Measurements from ENCODE around the gene ZNRF3. TPM values are rescaled to one million over a fixed set of nuclear protein-coding genes. Genes with fewer than 3 reads are reported as not detected.
"Not testable (repeated sequence)": the region's sequence is repeated elsewhere in the genome, so short reads cannot be mapped to it uniquely, and the experiment has no call there.

Gene ZNRF3
- total RNA-seq, 1 donor from 2014 or later = 6.4 TPM

- no peak for DNase-seq (ENCODE audit: extremely low read depth, low read depth, low spot score)
Observed at GRCh38 chr22:28883917-28884746, 760 bp downstream of the ZNRF3 start.

DNA sequence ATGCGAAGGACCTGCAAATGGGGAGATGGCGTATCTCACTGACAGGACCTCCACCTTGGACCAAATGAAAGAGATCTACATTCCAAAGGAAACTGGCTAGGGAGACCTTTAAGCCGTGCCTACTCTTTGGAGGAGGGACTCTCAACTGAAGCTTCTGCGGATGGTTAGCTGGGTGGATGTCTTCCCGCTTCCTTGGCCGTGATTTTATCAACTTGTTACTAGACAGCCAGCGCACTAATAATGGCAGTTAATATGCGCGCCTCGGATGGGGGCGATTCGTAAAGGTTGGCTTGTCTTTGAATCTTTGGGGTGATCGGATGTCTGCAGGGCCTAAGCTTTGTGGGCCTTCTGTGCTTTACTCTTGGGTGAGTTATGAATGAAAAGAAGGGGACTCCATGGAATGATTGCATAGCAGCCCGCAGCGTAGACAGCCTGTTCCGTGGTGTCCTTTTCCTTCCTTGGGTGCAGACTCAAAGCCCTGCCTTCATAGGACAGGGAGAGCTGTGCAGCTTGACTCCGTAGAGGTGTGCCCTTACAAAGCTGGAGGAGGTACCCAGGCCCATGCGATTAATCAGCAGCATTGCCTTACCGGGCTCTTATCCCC, 1.5 kb downstream of the ZNRF3 start:
- DNase-seq (ENCODE audit: extremely low read depth, low read depth, low spot score) = no peak

DNA sequence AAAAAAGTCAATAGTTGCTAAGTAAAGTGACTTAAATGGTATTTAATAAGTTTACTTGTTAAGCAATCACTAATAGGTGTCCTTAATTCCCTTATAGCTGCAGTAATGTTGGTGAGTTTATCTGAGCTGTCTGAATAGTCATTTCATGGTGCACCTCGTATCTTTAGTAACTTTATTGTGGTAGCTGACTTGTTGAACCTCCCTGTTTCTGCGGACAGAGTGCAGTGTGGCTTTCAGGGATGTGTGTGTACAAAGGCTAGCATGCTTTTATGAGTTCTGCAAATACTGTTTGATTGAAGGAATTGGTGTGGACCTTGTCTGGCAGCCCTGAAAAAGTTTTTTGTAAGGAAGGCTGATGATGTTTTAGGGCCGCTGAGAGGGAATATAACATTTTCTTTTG, 2.6 kb downstream of the ZNRF3 start:
- DNase-seq (ENCODE audit: extremely low read depth, low read depth, low spot score) = no peak

GRCh38 chr22:28886679-28887078, 3.3 kb downstream of the ZNRF3 start:
- DNase-seq (ENCODE audit: extremely low read depth, low read depth, low spot score) = not testable (repeated sequence)

DNA sequence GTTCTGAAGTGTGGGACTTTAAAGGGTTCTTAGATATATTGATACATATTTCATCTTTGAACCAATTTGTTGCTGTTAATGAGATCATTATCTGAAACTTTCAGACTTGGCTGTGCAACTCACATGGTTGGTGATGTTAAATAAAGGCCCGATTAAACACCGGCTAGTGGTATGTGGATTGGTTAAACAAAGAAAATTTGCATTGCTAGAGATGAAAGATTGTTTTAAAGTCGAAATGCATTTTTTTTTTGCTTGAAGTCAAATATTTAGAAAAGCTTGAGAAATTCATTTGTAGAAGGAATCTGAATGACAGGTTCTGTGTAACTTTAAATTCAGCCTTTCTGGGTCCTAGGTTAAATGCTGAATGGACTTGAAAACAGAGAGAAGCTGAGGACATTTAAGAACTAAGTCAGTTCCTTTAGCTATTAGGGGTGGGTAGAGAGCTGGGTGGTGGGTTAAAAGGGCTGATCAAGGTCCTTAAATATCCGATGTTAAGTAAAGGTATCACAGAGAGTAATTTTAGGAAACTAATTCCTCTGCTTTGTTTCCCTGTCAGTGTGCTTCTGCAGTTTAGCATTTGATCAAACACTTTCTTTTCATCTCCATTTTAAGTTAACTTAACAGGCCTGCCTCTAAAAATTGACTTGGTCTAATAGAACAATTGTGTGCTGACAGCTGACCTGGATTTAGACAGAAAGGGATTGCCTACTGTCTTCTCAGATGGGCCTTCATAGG, 4.5 kb downstream of the ZNRF3 start:
- DNase-seq (ENCODE audit: extremely low read depth, low read depth, low spot score) = no peak

- no peak for DNase-seq (ENCODE audit: extremely low read depth, low read depth, low spot score)
Observed at GRCh38 chr22:28889478-28890024, 6.2 kb downstream of the ZNRF3 start.

DNA sequence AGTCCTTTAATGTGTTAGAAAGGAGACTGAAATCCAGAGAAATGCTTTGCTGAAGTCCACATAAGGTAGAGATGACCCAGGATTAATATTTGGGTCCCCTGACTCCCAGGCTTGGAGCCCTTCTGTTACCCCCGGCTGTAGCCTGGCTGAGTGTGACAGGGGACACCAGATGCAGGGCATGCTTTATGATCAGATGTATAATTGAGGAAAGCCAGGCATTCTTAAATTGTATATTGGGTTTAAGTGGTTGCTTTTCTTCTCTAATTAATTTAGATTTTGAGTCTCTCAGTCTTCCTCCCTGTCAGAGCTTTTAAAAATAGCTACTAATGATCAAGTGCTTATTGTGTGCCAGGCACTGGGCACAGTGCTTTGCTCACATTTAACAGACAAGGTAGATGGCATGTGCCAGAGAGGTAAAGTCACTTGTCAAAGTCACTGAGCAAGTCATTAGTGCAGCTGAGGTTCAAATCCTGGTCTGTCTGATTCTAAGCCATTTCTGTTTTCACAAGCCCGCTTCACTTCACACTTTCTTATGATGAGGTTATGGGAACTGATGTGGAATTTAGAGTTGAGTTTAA, 7.9 kb downstream of the ZNRF3 start:
- no peak for DNase-seq (ENCODE audit: extremely low read depth, low read depth, low spot score)

GRCh38 chr22:28892175-28892731, 8.9 kb downstream of the ZNRF3 start:
- DNase-seq (ENCODE audit: extremely low read depth, low read depth, low spot score) = no peak

DNA sequence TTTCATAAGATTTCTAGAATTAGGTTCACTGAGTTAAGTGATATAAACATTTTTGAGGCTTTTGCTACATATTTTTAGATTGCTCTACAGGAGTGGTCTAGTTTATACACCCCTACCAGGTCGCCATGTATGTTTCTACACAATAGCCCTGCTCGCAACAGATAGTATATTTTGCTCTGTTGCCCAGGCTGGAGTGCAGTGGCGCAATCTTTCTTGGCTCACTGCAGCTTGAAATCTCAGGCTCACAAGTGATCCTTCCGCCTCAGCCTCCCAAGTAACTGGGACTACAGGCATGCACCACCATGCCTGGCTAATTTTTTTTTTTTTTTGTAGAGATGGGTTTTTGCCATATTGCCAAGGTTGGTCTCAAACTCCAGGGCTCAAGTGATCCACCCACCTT, 10.4 kb downstream of the ZNRF3 start:
- DNase-seq (ENCODE audit: extremely low read depth, low read depth, low spot score) = no peak

- DNase-seq (ENCODE audit: extremely low read depth, low read depth, low spot score) = no peak
Observed at GRCh38 chr22:28894334-28894733, 11.0 kb downstream of the ZNRF3 start.

DNA sequence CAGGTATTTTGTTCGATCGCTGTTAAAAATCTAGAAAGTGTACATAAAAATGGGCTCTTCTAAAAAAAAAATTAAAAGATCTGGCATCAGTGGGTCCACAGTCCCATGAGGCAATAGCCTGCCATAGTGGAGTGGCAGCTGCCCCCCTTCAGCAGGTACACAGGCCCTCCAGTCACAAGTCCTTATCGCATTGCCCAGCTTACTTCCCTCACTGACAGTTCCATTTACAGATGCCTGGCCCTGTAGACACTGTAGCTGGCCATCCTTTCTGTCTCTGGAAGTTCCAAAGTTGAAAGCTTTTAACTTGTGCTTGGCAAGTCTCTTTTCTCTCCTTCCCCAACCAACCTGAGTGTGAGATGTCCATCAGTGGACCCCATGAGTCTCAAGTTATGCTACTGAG, 11.4 kb downstream of the ZNRF3 start:
- no peak for DNase-seq (ENCODE audit: extremely low read depth, low read depth, low spot score)

DNA sequence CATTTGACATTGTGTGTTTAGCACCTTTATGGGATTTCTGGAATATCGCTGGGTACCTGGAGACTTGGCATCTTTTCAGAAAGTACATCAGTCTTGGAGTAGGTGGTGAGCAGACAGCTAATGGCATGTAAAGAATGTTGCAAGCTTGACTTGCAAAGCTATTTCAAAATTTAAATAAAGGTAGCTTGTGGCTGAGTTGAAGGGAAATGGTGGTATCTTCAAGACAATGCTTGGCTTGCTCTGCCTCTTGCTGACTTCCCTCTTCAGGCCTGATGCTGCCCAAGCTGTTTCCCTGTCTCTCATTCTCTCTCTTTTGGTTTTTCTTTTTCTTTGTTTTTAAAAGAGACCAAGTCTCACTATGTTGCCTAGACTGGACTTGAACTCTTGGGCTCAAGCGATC, 13.2 kb downstream of the ZNRF3 start:
- DNase-seq (ENCODE audit: extremely low read depth, low read depth, low spot score) = no peak

DNA sequence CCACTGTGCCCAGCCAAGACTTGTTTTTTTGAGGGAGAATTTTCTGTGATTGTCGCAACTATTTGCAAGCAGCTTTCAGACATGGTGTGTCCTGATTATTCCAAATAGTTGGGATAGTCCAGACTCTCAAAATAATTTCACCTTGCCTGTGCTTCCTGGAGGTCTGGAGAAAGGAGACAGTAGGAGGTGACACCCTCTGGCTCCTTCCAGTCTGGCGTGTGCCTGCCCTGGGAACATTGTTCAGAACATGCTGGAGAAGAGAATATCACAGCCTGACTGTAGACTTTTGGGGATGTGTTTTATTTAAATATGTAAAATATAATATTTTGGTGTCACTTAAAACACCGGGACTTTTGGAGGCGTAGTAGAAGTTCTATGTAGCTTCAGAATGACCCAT, 14.9 kb downstream of the ZNRF3 start:
- no peak for DNase-seq (ENCODE audit: extremely low read depth, low read depth, low spot score)

DNA sequence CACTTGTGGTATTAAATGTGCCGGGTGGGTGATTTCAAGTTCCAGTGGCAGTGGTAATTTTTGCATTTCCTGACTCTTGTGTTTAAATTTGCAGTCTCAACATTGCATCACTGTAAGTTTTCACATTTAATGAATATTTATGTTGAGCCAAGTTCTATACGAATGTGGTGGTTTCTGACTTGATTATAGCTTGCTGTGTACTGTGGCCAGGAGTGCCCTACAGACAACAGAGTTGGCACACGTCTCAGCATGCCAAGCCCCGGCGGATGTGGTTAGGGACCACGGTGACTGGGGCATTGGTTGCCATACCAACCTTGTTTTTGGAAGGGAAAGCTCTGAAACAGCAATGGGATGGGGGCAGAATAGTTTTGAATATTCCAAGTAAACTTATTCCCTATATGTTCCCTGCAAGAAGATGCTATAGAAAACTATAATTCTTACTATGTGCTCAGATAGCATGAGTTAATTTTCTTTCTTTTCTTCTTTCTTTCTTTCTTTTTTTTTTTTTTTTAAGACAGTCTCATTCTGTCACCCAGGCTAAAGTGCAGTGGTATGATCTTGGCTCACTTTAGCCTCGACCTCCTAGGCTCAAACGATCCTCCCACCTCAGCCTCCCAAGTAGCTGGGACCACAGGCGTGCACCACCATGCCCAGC, 16.0 kb downstream of the ZNRF3 start:
- no peak for DNase-seq (ENCODE audit: extremely low read depth, low read depth, low spot score)

DNA sequence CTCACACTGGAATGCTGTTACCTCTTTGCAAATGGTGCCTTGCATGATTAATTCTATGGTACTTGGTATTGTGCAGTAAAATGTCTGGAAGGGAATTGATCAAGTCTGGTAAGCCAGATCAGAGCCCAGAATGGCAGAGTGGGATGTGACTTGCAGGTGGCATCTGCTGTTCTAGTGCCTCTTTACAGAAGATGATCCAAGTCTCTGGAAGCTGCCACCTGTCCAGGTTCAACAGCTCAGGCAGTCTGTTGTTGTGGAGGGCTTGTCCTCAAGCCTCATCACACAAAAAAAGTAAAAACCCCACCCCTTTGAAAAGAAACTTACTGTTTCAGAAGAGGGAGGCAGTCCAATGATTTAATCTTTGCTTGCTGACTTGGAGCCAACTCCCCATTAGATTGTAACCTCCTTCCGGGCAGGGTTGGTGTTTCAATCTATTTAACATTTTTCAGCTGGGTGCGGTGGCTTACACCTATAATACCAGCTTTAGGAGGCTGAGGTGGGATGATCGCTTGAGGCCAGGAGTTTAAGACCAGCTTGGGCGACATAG, 17.1 kb downstream of the ZNRF3 start:
- no peak for DNase-seq (ENCODE audit: extremely low read depth, low read depth, low spot score)

GRCh38 chr22:28902490-28902889, 19.1 kb downstream of the ZNRF3 start:
- DNase-seq (ENCODE audit: extremely low read depth, low read depth, low spot score) = no peak

GRCh38 chr22:28903080-28903479, 19.7 kb downstream of the ZNRF3 start:
- DNase-seq (ENCODE audit: extremely low read depth, low read depth, low spot score) = no peak

GRCh38 chr22:28903729-28904128, 20.4 kb downstream of the ZNRF3 start:
- no peak for DNase-seq (ENCODE audit: extremely low read depth, low read depth, low spot score)

DNA sequence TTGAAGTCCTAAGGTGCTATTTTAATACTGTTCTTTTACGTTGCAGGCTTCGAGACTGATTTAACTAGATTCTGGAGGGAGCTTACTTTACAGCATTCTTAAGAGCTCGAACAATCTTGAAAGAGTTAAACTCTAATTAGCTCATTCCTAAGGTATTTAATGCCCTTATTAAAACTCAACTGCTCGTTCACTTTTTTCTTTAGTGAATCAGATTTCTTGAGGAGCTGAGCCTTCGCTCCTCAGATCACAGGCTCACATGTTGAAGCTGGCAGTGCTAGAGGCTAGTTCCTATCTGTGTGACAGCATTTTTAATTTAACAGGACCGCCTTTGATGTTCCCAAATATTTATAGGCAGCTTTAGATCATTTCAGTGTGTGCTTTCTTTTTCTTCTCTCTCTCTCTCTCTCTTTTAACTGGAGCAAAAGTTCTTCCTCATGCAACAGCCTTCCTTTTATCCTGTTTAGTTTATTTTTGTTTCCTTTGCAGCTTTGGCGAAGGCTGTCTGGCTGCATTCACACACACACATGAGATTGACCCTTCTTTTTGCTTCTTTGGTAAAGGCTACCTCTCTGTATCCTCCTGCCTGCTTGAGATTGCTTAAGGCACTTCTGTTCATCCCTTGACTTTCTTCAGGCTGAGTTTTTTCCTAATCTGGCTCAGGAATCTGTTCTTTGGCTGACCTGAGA, 21.0 kb downstream of the ZNRF3 start:
- DNase-seq (ENCODE audit: extremely low read depth, low read depth, low spot score) = no peak
